ENCODE data around the gene TREH. TPM values are rescaled to one million over a fixed set of nuclear protein-coding genes. Genes with fewer than 3 reads are reported as not detected.

The TREH gene
- total RNA-seq, 4 donors from 2014 or later = not detected

- Histone ChIP-seq H3K36me3 (peaks cover 0 to 29% of the 10 kb centered on the region in 2 donors), H3K4me3 (no peak overlapping the region), H3K4me1 (peaks cover 22 to 42% of the 10 kb centered on the region in 2 donors), H3K27ac (peak overlapping the region; percentile 8 to 70 (median 38)), H3K27me3 (no peaks in the 10 kb centered on the region), H3K9me3 (no peaks in the 10 kb centered on the region)
- TF ChIP-seq CTCF (IDR thresholded peaks at IDR 0.05 in 4 of 5, conservative IDR thresholded peaks at IDR 0.05 in 1 of 5) (no peak), POLR2A (IDR thresholded peaks at IDR 0.05) (no peak)
- intact Hi-C loops (cut with DNase I; ENCODE audit: low total_unique reads) = no loop called here
- ATAC-seq (peak in 1 of 2 donors; percentile 21), DNase-seq (peak in 1 of 2 donors; percentile 45)
- in situ Hi-C loops (cut with MboI; ENCODE audit: low sequenced_read_pairs in 4 of 4) = no loop called here
Observed at GRCh38 chr11:118628861-118629549, 50.4 kb downstream of the TREH start.

- no peak for DNase-seq
- Histone ChIP-seq H3K4me1 (peaks cover 23 to 42% of the 10 kb centered on the region in 2 donors), H3K36me3 (peaks cover 0 to 29% of the 10 kb centered on the region in 2 donors), H3K27me3 (no peaks in the 10 kb centered on the region), H3K27ac (peak overlapping the region; percentile 8 to 70 (median 38)), H3K4me3 (no peak overlapping the region), H3K9me3 (no peaks in the 10 kb centered on the region)
- ATAC-seq = peak; percentile 47 to 50
- no peak for TF ChIP-seq CTCF (IDR thresholded peaks at IDR 0.05 in 4 of 5, conservative IDR thresholded peaks at IDR 0.05 in 1 of 5)
- no peak for TF ChIP-seq POLR2A (IDR thresholded peaks at IDR 0.05)
- in situ Hi-C loops (cut with MboI; ENCODE audit: low sequenced_read_pairs in 4 of 4) = no loop called here
- intact Hi-C loops (cut with DNase I; ENCODE audit: low total_unique reads) = no loop called here
Observed at GRCh38 chr11:118628432-118628831, 51.0 kb downstream of the TREH start.

DNA sequence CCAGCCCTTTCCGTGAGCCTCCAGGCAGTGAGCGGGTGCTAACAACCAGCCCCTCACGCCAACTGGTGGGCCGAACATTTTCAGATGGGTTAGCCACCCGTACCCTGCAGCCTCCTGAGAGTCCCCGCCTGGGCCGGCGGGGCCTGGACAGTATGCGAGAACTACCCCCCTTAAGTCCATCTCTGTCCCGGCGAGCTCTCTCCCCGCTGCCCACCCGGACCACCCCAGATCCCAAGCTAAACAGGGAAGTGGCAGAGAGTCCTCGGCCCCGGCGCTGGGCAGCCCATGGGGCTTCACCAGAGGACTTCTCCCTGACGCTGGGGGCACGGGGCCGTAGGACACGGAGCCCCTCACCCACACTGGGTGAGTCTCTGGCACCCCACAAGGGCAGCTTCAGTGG lies 51.4 kb downstream of the TREH start:
- intact Hi-C loops (cut with DNase I; ENCODE audit: low total_unique reads) = no loop called here
- Histone ChIP-seq H3K36me3 (peaks cover 0 to 29% of the 10 kb centered on the region in 2 donors), H3K27me3 (no peaks in the 10 kb centered on the region), H3K4me1 (peaks cover 27 to 42% of the 10 kb centered on the region in 2 donors), H3K9me3 (no peaks in the 10 kb centered on the region), H3K4me3 (no peak overlapping the region), H3K27ac (peak overlapping the region; percentile 8 to 70 (median 38))
- in situ Hi-C loops (cut with MboI; ENCODE audit: low sequenced_read_pairs in 4 of 4) = no loop called here
- no peak for ATAC-seq
- DNase-seq = no peak
- TF ChIP-seq CTCF (IDR thresholded peaks at IDR 0.05 in 4 of 5, conservative IDR thresholded peaks at IDR 0.05 in 1 of 5) (no peak), POLR2A (IDR thresholded peaks at IDR 0.05) (no peak)

GRCh38 chr11:118627566-118627965 lies 51.9 kb downstream of the TREH start:
- Histone ChIP-seq H3K4me3 (no peak overlapping the region), H3K9me3 (no peaks in the 10 kb centered on the region), H3K36me3 (peaks cover 0 to 29% of the 10 kb centered on the region in 2 donors), H3K4me1 (peaks cover 32 to 42% of the 10 kb centered on the region in 2 donors), H3K27ac (peak overlapping the region in 1 of 4 donors; percentile 70), H3K27me3 (no peaks in the 10 kb centered on the region)
- intact Hi-C loops (cut with DNase I; ENCODE audit: low total_unique reads) = no loop called here
- ATAC-seq (no peak), DNase-seq (no peak)
- in situ Hi-C loops (cut with MboI; ENCODE audit: low sequenced_read_pairs in 4 of 4) = no loop called here
- TF ChIP-seq POLR2A (IDR thresholded peaks at IDR 0.05) (no peak), CTCF (IDR thresholded peaks at IDR 0.05 in 4 of 5, conservative IDR thresholded peaks at IDR 0.05 in 1 of 5) (no peak)
